ENCODE data around the gene SH3PXD2B.

DNA sequence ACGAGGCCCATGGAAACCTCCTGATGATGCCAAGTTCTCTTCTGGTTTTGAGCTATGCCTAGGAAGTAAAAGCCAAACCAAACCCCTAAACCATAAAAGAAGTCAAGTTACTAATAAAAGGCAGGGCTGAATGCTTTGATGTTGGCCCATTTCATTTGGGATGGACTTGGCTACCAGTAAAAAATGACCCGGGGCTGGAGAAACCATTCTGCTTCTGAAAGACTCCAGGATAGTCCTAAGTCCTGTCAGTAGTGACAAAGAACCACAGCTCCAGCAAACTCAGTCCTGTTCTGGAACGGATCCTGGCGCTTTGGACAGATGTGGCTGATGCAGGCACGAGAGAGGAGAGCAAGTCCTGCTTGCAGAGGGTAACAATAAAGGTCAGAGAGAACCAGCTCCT lies 68.6 kb downstream of the SH3PXD2B start:
- TF ChIP-seq, protein P1, sequence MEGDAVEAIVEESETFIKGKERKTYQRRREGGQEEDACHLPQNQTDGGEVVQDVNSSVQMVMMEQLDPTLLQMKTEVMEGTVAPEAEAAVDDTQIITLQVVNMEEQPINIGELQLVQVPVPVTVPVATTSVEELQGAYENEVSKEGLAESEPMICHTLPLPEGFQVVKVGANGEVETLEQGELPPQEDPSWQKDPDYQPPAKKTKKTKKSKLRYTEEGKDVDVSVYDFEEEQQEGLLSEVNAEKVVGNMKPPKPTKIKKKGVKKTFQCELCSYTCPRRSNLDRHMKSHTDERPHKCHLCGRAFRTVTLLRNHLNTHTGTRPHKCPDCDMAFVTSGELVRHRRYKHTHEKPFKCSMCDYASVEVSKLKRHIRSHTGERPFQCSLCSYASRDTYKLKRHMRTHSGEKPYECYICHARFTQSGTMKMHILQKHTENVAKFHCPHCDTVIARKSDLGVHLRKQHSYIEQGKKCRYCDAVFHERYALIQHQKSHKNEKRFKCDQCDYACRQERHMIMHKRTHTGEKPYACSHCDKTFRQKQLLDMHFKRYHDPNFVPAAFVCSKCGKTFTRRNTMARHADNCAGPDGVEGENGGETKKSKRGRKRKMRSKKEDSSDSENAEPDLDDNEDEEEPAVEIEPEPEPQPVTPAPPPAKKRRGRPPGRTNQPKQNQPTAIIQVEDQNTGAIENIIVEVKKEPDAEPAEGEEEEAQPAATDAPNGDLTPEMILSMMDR (IDR thresholded peaks at IDR 0.05): no peak
- TF ChIP-seq EP300 (IDR thresholded peaks at IDR 0.05): no peak

Data from upper lobe of left lung (tissue), 4 donors.